AG10803 (cell line): ENCODE results near the gene ZBTB6.
"Not testable (repeated sequence)": the region's sequence is repeated elsewhere in the genome, so short reads cannot be mapped to it uniquely, and the experiment has no call there.

ENCODE experiments used
- DNase-seq: peaks from one replicate; pipeline ENCODE4 v3.0.0; 2010; ENCODE audit warnings: low read depth
- H3K4me3 ChIP-seq: 2 replicates; pipeline ENCODE4 v1.5.1; 2011; ENCODE audit warnings: mild to moderate bottlenecking, low read length, control low read depth
- TF ChIP-seq, protein P1 (sequence below): conservative IDR thresholded peaks from 2 replicates; pipeline ENCODE4 v1.5.1; 2011; ENCODE audit warnings: mild to moderate bottlenecking, low read length, control low read depth, inconsistent platforms

The ZBTB6 gene

DNA sequence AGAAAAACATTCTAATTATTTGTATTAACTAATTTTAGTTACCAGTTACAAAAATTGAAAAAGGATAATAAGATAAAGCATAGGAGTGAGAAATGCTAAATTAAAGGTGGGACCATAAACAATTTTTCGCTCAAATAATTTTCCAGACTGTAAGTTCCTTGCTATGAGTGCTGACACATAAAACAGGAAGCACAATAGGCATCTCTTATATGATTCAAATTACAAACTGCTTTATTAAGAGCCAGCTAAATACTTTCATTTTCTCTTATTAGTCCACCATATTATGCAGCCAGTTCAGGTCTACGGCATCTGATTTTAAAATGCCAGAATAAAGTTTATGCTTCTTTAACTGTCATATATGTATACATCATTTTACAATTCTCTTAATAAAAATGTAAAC, 12.3 kb downstream of the ZBTB6 start:
- peak overlapping the region; percentile 28 for H3K4me3 ChIP-seq
- peak; percentile 23 for DNase-seq
- TF ChIP-seq, protein P1, sequence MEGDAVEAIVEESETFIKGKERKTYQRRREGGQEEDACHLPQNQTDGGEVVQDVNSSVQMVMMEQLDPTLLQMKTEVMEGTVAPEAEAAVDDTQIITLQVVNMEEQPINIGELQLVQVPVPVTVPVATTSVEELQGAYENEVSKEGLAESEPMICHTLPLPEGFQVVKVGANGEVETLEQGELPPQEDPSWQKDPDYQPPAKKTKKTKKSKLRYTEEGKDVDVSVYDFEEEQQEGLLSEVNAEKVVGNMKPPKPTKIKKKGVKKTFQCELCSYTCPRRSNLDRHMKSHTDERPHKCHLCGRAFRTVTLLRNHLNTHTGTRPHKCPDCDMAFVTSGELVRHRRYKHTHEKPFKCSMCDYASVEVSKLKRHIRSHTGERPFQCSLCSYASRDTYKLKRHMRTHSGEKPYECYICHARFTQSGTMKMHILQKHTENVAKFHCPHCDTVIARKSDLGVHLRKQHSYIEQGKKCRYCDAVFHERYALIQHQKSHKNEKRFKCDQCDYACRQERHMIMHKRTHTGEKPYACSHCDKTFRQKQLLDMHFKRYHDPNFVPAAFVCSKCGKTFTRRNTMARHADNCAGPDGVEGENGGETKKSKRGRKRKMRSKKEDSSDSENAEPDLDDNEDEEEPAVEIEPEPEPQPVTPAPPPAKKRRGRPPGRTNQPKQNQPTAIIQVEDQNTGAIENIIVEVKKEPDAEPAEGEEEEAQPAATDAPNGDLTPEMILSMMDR: no peak

DNA sequence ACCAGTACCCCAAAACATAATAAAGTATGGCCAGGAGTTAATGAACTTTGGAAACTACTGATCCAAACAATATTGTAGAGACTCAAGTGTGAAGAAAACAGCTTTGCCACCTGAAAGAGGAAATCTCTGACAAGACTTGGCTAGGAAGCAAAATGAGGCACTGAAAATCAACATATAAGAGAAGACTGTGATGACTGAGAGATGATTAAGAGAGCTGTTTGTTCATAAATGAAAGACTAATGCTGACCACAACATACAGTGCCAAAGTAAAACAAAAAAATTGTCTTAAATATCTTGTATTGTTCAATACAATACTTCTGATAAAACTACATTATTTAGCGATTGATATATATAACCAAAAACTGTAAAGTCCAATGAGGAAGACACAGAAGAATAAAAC, 15.2 kb downstream of the ZBTB6 start:
- H3K4me3 ChIP-seq: no peak overlapping the region
- peak; percentile 9 for DNase-seq
- TF ChIP-seq, protein P1: no peak

DNA sequence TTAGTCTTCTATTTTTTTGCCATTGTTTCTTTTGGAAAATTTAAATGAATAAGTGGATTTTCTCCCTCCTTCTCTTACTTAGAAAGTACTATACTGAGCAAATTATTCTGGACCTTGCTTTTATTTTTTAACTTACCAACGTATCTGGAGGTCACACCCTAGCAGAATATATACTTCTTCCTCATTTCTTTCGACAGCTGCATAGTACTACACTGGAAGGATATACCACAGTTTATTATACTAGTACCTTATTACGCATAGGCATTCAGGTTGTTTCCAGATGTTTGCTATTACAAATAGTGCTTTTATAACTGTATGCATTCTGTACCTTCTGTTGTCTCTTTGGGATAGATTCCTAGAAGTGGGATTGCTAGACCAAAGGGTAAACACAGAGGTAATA, 24.6 kb downstream of the ZBTB6 start:
- TF ChIP-seq, protein P1: no peak
- no peak overlapping the region for H3K4me3 ChIP-seq
- DNase-seq: no peak

DNA sequence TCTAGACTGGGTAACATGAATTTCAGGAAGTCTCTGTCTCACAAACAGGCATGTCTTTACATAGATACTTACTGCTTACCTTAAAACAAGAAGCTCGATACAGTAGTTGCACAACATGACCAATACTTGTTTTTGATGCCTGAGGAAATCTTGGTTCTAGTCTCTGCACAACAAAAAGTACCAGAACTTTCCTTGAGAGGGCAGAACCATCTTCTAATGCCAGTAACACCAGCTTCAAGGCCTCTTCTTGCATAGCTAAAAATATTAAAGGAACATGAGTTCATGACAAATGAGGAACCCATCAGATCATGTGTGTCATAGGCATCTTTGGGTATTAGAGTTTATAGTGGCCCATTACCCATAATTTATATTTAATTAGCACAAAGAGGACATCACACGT, 30.0 kb downstream of the ZBTB6 start:
- no peak overlapping the region for H3K4me3 ChIP-seq
- TF ChIP-seq, protein P1: no peak
- no peak for DNase-seq

DNA sequence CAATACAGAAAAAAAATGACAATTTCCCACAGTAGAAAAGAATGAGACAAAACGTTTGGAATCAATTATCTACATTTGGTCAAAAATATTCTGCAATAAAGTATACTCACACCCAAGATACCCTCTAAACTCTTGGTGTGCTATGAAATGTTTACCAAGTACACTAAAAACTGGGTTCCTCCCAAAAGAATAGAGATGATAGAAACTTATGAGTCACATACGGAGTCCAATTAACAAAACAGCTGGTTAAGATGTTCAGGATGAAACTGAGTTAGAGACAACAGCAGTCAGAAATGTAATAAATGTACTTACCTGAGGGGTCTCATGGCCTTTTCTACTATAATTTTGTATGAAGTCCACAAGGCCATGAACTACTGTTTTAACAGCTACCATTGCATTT, 33.7 kb downstream of the ZBTB6 start:
- TF ChIP-seq, protein P1: no peak
- no peak for DNase-seq
- H3K4me3 ChIP-seq: no peak overlapping the region

DNA sequence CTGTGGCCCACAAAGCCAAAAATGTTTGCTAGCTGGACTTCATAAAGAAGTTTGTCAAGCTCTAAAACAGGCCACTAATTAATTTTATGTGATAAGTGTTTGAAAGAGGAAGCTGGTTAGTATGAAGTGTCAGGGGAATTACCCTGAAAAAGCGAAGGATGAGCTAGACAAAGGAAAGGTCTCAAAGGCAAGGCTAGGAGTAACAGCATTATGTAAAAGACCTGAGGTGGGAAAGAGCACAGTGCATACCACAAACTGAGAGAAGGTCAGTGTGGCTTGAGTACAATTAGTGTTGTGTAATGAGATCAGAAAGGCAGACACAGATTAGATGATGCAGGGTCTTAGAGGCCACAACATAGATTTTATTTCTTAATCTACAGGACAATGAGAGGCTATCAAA, 37.6 kb downstream of the ZBTB6 start:
- H3K4me3 ChIP-seq: no peak overlapping the region
- no peak for DNase-seq
- TF ChIP-seq, protein P1: no peak

DNA sequence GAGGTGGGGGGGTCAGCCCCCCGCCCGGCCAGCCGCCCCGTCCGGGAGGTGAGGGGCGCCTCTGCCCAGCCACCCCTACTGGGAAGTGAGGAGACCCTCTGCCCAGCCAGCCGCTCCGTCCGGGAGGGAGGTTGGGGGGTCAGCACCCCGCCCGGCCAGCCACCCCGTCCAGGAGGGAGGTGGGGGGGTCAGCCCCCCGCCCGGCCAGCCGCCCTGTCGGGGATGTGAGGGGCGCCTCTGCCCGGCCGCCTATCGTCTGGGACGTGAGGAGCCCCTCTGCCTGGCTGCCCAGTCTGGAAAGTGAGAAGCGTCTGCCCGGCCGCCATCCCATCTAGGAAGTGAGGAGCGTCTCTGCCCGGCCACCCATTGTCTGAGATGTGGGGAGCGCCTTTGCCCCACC, 45.8 kb downstream of the ZBTB6 start:
- H3K4me3 ChIP-seq, DNase-seq: not testable (repeated sequence)

DNA sequence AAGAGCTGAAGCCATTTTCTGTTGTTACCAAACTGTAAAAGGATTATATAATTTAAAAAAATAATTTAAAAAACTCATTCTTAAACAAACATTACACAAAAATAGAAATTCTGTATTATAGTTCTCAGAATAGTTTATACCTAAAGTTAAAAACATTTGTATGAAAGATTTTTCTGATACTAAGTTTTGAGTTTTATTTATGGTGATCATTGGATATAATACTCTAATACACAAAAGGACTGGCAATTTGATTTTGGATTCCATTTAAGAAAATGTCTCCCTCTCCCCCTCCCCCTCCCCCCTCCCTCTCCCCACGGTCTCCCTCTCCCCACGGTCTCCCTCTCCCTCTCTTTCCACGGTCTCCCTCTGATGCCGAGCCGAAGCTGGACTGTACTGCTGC, 47.0 kb downstream of the ZBTB6 start:
- DNase-seq: no peak
- no peak overlapping the region for H3K4me3 ChIP-seq
- TF ChIP-seq, protein P1: no peak
